H9 (cell line): ENCODE data around the gene KCNN3. TPM values are rescaled to one million over a fixed set of nuclear protein-coding genes. Genes with fewer than 3 reads are reported as not detected.

Experiments used
- DNase-seq: peaks from one replicate; pipeline ENCODE4 v3.0.0-alpha.2; 2017
- H2AFZ ChIP-seq: one replicate; pipeline ENCODE4 v1.6.1; 2013; ENCODE audit warnings: mild to moderate bottlenecking, low read length, control low read depth, moderate library complexity
- H2AK5ac ChIP-seq: 2 replicates; pipeline ENCODE4 v1.6.1; 2013; ENCODE audit warnings: low read length, control low read depth, mixed read lengths; ENCODE audit not compliant: insufficient read length
- H2BK120ac ChIP-seq: one replicate; pipeline ENCODE4 v1.6.1; 2013; ENCODE audit warnings: low read depth, mild to moderate bottlenecking, low read length, control low read depth, inconsistent platforms; ENCODE audit not compliant: poor library complexity, severe bottlenecking
- H2BK12ac ChIP-seq: 2 replicates; pipeline ENCODE4 v1.6.1; 2013; ENCODE audit warnings: low read length, control low read depth, mixed read lengths, low read depth; ENCODE audit not compliant: insufficient read length
- H2BK15ac ChIP-seq: 2 replicates; pipeline ENCODE4 v1.6.1; 2013; ENCODE audit warnings: low read depth, low read length, control low read depth
- H2BK20ac ChIP-seq: one replicate; pipeline ENCODE4 v1.6.1; 2013; ENCODE audit warnings: low read depth, mild to moderate bottlenecking, low read length, control low read depth, inconsistent platforms; ENCODE audit not compliant: poor library complexity, severe bottlenecking
- H2BK5ac ChIP-seq: 2 replicates; pipeline ENCODE4 v1.6.1; 2013; ENCODE audit warnings: low read length, control low read depth, mixed read lengths; ENCODE audit not compliant: insufficient read length
- H3K14ac ChIP-seq: 2 replicates; pipeline ENCODE4 v1.6.1; 2013; ENCODE audit warnings: low read length, control low read depth; ENCODE audit not compliant: insufficient read depth
- H3K18ac ChIP-seq: 2 replicates; pipeline ENCODE4 v1.6.1; 2013; ENCODE audit warnings: low read depth, mild to moderate bottlenecking, mixed read lengths, low read length, control low read depth; ENCODE audit not compliant: insufficient read length
- H3K23ac ChIP-seq: 2 replicates; pipeline ENCODE4 v1.6.1; 2013; ENCODE audit warnings: low read length, control low read depth, mixed read lengths, low read depth; ENCODE audit not compliant: insufficient read length
- H3K23me2 ChIP-seq: 2 replicates; pipeline ENCODE4 v1.6.1; 2013; ENCODE audit warnings: low read depth, mild to moderate bottlenecking, mixed read lengths, low read length, control low read depth; ENCODE audit not compliant: insufficient read length, poor library complexity, severe bottlenecking
- H3K27ac ChIP-seq: 2 replicates; pipeline ENCODE4 v1.5.1; 2013; ENCODE audit warnings: low read length, control low read depth, mixed read lengths, low read depth; ENCODE audit not compliant: insufficient read length
- H3K27me3 ChIP-seq: 2 replicates; pipeline ENCODE4 v1.6.1; 2013; ENCODE audit warnings: low read length, control low read depth, inconsistent platforms; ENCODE audit not compliant: insufficient read depth
- H3K4ac ChIP-seq: 2 replicates; pipeline ENCODE4 v1.6.1; 2013; ENCODE audit warnings: low read depth, mild to moderate bottlenecking, control low read depth, inconsistent platforms, low read length, moderate library complexity
- H3K4me1 ChIP-seq: 2 replicates; pipeline ENCODE4 v1.6.1; 2013; ENCODE audit warnings: low read length, control low read depth, inconsistent platforms; ENCODE audit not compliant: insufficient read depth
- H3K4me2 ChIP-seq: 2 replicates; pipeline ENCODE4 v1.6.1; 2013; ENCODE audit warnings: low read length, control low read depth, mixed read lengths; ENCODE audit not compliant: insufficient read length, insufficient read depth
- H3K56ac ChIP-seq: 2 replicates; pipeline ENCODE4 v1.6.1; 2013; ENCODE audit warnings: low read depth, mild to moderate bottlenecking, mixed read lengths, low read length, control low read depth; ENCODE audit not compliant: insufficient read length
- H3K79me1 ChIP-seq: 2 replicates; pipeline ENCODE4 v1.6.1; 2013; ENCODE audit warnings: low read depth, mild to moderate bottlenecking, moderate library complexity, low read length, control low read depth, inconsistent platforms; ENCODE audit not compliant: insufficient read depth, poor library complexity, severe bottlenecking
- H3K79me2 ChIP-seq: 2 replicates; pipeline ENCODE4 v1.6.1; 2013; ENCODE audit warnings: low read length, control low read depth, inconsistent platforms; ENCODE audit not compliant: insufficient read depth
- H3K9ac ChIP-seq: 2 replicates; pipeline ENCODE4 v1.6.1; 2013; ENCODE audit warnings: low read length, control low read depth, mixed read lengths; ENCODE audit not compliant: insufficient read length; ENCODE audit errors: extremely low read depth
- H3K9me3 ChIP-seq: one replicate; pipeline ENCODE4 v1.6.1; 2013; ENCODE audit warnings: low read depth, low read length, inconsistent platforms; ENCODE audit not compliant: control insufficient read depth
- H3T11ph ChIP-seq: one replicate; pipeline ENCODE4 v1.6.1; 2013; ENCODE audit warnings: mild to moderate bottlenecking, low read length, control low read depth, inconsistent platforms
- H4K20me1 ChIP-seq: one replicate; pipeline ENCODE4 v1.6.1; 2013; ENCODE audit not compliant: control insufficient read depth, insufficient read length, insufficient read depth
- H4K5ac ChIP-seq: 2 replicates; pipeline ENCODE4 v1.6.1; 2013; ENCODE audit warnings: low read depth, mild to moderate bottlenecking, mixed read lengths, low read length, control low read depth; ENCODE audit not compliant: insufficient read length
- H4K8ac ChIP-seq: replicated peaks from 2 replicates; pipeline ENCODE4 v1.6.1; 2013; ENCODE audit warnings: low read length, control low read depth, mixed read lengths, low read depth; ENCODE audit not compliant: insufficient read length
- H4K91ac ChIP-seq: 2 replicates; pipeline ENCODE4 v1.6.1; 2013; ENCODE audit warnings: low read depth, mild to moderate bottlenecking, moderate library complexity, mixed read lengths, low read length, control low read depth; ENCODE audit not compliant: insufficient read length
- H3K27ac Mint-ChIP-seq, 3 experiments: 2 replicates in 2 of 3; 3 replicates in 1 of 3; pipeline ENCODE4 v1.8.0; 2020 to 2021; ENCODE audit warnings: mixed read lengths in 3 of 3, mild to moderate bottlenecking in 1 of 3, moderate library complexity in 1 of 3
- H3K27me3 Mint-ChIP-seq: 2 replicates; pipeline ENCODE4 v1.8.0; 2021; ENCODE audit warnings: low read depth, mild to moderate bottlenecking, moderate library complexity, mixed read lengths
- H3K36me3 Mint-ChIP-seq, 3 experiments: 2 replicates in 2 of 3; 3 replicates in 1 of 3; pipeline ENCODE4 v1.8.0; 2020 to 2021; ENCODE audit warnings: low read depth in 3 of 3, mixed read lengths in 3 of 3; ENCODE audit not compliant: insufficient read depth in 1 of 3
- H3K4me1 Mint-ChIP-seq, 2 experiments: 2 replicates each; pipeline ENCODE4 v1.8.0; 2020; ENCODE audit warnings: mixed read lengths in 2 of 2
- H3K4me3 Mint-ChIP-seq, 2 experiments: 2 replicates in 1 of 2; 3 replicates in 1 of 2; pipeline ENCODE4 v1.8.0; 2020 to 2021; ENCODE audit warnings: mild to moderate bottlenecking in 2 of 2, mixed read lengths in 2 of 2, moderate library complexity in 1 of 2
- H3K9me3 Mint-ChIP-seq, 2 experiments: 2 replicates in 1 of 2; 3 replicates in 1 of 2; pipeline ENCODE4 v1.8.0; 2020; ENCODE audit warnings: mild to moderate bottlenecking in 2 of 2, mixed read lengths in 2 of 2, moderate library complexity in 1 of 2
- WGBS: extraction: QIAGEN DNeasy Blood & Tissue Kit; methylation state at CpG from one replicate; pipeline ENCODE4 v1.1.7; 2013; ENCODE audit warnings: missing lambda C conversion rate, low lambda C conversion rate, mixed read lengths; ENCODE audit not compliant: insufficient read length; ENCODE audit errors: extremely low coverage; 5-methylcytosine and 5-hydroxymethylcytosine counted together
- total RNA-seq: library from RNA; stranded (reverse); gene quantifications from 2 replicates; pipeline ENCODE4 v1.2.1, GENCODE V29; 2021
- TF ChIP-seq, protein P1 (sequence below): fragments of 200-600 bp; sonication (generic); conservative IDR thresholded peaks from 3 replicates; pipeline ENCODE4 v1.8.0; 2021; ENCODE audit warnings: antibody characterized with exemption, mild to moderate bottlenecking

KCNN3 gene
- total RNA-seq, 1 experiment from 2014 or later: 0.83 TPM

DNA sequence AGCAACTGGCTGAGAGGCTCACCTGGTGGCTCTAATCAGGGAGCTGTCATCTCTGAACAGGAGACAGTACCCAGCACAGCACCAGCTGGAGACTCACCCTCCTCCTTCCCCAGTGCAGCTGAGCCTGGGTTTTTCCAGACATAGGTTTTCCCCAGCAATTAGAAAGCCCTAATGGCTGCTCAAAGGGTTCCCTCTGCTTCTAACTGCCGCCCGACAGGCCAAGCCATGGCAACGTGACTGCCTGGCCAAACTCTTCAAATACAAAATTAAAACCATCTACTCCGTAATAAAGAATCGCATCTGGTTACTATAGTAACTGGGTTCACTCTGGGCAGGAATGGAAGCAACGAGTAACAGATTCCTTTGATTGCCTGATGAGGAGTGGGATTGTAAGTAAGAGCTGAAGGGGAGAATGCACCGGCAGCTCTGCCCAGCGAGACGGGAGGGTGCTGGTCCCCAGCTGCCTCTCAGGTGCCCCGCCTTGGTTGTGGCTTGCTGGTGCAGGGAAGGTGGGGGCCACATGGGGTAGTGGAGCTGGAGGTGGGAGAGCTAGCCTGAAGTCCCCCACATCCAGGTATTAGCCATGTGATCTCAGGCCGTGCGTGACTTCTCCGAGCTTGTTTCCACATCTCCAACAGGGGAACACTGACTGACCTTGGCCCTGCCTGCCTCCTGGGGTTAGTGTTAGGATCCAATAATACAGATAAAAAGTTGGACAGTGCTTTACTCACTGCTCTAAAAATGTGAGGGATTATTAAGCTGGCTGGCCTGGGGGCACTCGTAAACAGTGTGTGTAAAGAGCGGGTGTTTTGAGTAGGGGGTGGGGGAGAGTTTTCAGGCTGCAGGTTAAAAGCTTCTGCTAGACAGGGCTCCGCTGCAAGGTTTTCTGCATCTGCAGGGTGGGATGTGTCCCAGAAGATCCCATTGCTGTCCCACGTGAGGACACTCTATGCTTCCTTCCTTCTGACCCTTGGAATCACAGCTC lies 94.2 kb downstream of the KCNN3 start:
- Histone ChIP-seq H3K79me1 (no peaks in the 10 kb centered on the region), H3K27ac (no peak overlapping the region), H3T11ph (no peak overlapping the region), H3K4ac (no peak overlapping the region), H2BK120ac (no peak overlapping the region), H3K27me3 (no peaks in the 10 kb centered on the region), H3K4me1 (no peaks in the 10 kb centered on the region; the same call in 1 of the 2 replicates), H2AK5ac (no peak overlapping the region), H3K23me2 (no peaks in the 10 kb centered on the region), H3K9me3 (peaks cover 6% of the 10 kb centered on the region), H2BK15ac (no peak overlapping the region), H3K9ac (no peak overlapping the region), H2BK12ac (no peak overlapping the region), H3K56ac (no peak overlapping the region), H2BK5ac (no peak overlapping the region), H2AFZ (no peak overlapping the region), H4K5ac (no peak overlapping the region), H2BK20ac (no peak overlapping the region), H4K91ac (no peak overlapping the region), H3K79me2 (no peaks in the 10 kb centered on the region), H3K18ac (no peak overlapping the region), H4K8ac (no peak overlapping the region), H3K14ac (peak overlapping the region; percentile 22; the same call in 1 of the 2 replicates), H4K20me1 (no peaks in the 10 kb centered on the region), H3K23ac (no peak overlapping the region), H3K4me2 (no peak overlapping the region)
- no peak overlapping the region; a peak in 1 of 7 replicates for H3K27ac Mint-ChIP-seq
- peaks cover 0 to 3% of the 10 kb centered on the region in 2 experiments; a peak in 2 of 5 replicates for H3K9me3 Mint-ChIP-seq
- no peak for DNase-seq
- H3K36me3 Mint-ChIP-seq: peaks cover 0 to 4% (median 0%) of the 10 kb centered on the region in 3 experiments; a peak in 1 of 7 replicates
- peaks cover 21 to 36% of the 10 kb centered on the region in 2 experiments for H3K4me1 Mint-ChIP-seq
- H3K27me3 Mint-ChIP-seq: no peaks in the 10 kb centered on the region; the same call in 1 of the 2 replicates
- H3K4me3 Mint-ChIP-seq: no peak overlapping the region
- TF ChIP-seq, protein P1, sequence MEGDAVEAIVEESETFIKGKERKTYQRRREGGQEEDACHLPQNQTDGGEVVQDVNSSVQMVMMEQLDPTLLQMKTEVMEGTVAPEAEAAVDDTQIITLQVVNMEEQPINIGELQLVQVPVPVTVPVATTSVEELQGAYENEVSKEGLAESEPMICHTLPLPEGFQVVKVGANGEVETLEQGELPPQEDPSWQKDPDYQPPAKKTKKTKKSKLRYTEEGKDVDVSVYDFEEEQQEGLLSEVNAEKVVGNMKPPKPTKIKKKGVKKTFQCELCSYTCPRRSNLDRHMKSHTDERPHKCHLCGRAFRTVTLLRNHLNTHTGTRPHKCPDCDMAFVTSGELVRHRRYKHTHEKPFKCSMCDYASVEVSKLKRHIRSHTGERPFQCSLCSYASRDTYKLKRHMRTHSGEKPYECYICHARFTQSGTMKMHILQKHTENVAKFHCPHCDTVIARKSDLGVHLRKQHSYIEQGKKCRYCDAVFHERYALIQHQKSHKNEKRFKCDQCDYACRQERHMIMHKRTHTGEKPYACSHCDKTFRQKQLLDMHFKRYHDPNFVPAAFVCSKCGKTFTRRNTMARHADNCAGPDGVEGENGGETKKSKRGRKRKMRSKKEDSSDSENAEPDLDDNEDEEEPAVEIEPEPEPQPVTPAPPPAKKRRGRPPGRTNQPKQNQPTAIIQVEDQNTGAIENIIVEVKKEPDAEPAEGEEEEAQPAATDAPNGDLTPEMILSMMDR: no peak
- no CpG with 5 or more reads among the region's 17 CpGs for WGBS
